Gastrocnemius medialis (tissue), 4 donors: ENCODE measurements around the gene MED26.

Source experiments
- POLR2A ChIP-seq, 2 donors: fragments of 450-650 bp; IDR thresholded peaks; one replicate each; pipeline ENCODE4 v1.6.1; 2017; ENCODE audit warnings: antibody characterized with exemption in 2 of 2, mild to moderate bottlenecking in 2 of 2, moderate library complexity in 2 of 2
- TF ChIP-seq, protein P1 (sequence below), 5 experiments: fragments of 450-650 bp in 3 of 5; fragments of 200-600 bp in 2 of 5; sonication (generic) in 2 of 5; IDR thresholded peaks in 4 of 5; conservative IDR thresholded peaks in 1 of 5; 1 replicate in 4 of 5; 2 replicates in 1 of 5; pipeline ENCODE4 v1.5.1; 2016 to 2019; ENCODE audit warnings: antibody characterized with exemption in 5 of 5, mild to moderate bottlenecking in 3 of 5, moderate library complexity in 3 of 5

DNA sequence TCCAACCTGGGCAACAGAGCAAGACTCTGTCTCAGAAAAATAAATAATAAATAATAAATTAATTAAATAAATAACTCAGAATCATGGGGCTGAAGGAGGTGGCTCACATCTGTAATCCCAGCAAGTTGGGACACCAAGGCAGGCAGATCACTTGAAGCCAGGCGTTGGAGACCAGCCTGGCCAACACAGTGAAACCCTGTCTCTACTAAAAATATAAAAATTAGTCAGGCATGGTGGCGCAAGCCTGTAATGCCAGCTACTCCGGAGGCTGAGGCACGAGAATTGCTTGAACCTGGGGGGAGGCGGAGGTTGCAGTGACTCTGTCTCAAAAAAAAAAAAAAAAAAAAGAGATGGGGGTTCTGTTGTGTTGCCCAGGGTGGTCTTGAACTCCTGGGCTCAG lies 40.2 kb upstream of the MED26 start:
- TF ChIP-seq, protein P1, sequence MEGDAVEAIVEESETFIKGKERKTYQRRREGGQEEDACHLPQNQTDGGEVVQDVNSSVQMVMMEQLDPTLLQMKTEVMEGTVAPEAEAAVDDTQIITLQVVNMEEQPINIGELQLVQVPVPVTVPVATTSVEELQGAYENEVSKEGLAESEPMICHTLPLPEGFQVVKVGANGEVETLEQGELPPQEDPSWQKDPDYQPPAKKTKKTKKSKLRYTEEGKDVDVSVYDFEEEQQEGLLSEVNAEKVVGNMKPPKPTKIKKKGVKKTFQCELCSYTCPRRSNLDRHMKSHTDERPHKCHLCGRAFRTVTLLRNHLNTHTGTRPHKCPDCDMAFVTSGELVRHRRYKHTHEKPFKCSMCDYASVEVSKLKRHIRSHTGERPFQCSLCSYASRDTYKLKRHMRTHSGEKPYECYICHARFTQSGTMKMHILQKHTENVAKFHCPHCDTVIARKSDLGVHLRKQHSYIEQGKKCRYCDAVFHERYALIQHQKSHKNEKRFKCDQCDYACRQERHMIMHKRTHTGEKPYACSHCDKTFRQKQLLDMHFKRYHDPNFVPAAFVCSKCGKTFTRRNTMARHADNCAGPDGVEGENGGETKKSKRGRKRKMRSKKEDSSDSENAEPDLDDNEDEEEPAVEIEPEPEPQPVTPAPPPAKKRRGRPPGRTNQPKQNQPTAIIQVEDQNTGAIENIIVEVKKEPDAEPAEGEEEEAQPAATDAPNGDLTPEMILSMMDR (IDR thresholded peaks at IDR 0.05 in 4 of 5, conservative IDR thresholded peaks at IDR 0.05 in 1 of 5), result no peak
- peak; percentile 47 to 48 for TF ChIP-seq POLR2A (IDR thresholded peaks at IDR 0.05)
